K562 (cell line): ENCODE results near the gene DOCK6.

Experiments
- SMC3 ChIP-seq: conservative IDR thresholded peaks from 2 replicates; pipeline ENCODE4 v1.6.1; 2011; ENCODE audit warnings: low read depth, low read length, improper control_type of control experiment; ENCODE audit not compliant: insufficient read depth
- USF1 ChIP-seq: sonication (generic); formaldehyde crosslinking; IDR thresholded peaks from 2 replicates; pipeline ENCODE4 v1.9.0; 2022; ENCODE audit warnings: mild to moderate bottlenecking, missing genetic modification reagents
- TF ChIP-seq, protein P1 (sequence below), 3 experiments: IDR thresholded peaks in 2 of 3; conservative IDR thresholded peaks in 1 of 3; 2 replicates each; pipeline ENCODE4 v1.5.1; 2011 to 2012; ENCODE audit warnings: low read length in 3 of 3, mild to moderate bottlenecking in 3 of 3, control low read depth in 2 of 3, improper control_type of control experiment in 1 of 3, inconsistent platforms in 1 of 3, low read depth in 1 of 3, mixed read lengths in 1 of 3, moderate library complexity in 1 of 3; ENCODE audit not compliant: insufficient read depth in 2 of 3
- TF ChIP-seq, protein P2 (sequence below): fragments of 450-650 bp; formaldehyde crosslinking; IDR thresholded peaks from 2 replicates; pipeline ENCODE4 v1.4.0; 2020; ENCODE audit warnings: mild to moderate bottlenecking, moderate library complexity

DNA sequence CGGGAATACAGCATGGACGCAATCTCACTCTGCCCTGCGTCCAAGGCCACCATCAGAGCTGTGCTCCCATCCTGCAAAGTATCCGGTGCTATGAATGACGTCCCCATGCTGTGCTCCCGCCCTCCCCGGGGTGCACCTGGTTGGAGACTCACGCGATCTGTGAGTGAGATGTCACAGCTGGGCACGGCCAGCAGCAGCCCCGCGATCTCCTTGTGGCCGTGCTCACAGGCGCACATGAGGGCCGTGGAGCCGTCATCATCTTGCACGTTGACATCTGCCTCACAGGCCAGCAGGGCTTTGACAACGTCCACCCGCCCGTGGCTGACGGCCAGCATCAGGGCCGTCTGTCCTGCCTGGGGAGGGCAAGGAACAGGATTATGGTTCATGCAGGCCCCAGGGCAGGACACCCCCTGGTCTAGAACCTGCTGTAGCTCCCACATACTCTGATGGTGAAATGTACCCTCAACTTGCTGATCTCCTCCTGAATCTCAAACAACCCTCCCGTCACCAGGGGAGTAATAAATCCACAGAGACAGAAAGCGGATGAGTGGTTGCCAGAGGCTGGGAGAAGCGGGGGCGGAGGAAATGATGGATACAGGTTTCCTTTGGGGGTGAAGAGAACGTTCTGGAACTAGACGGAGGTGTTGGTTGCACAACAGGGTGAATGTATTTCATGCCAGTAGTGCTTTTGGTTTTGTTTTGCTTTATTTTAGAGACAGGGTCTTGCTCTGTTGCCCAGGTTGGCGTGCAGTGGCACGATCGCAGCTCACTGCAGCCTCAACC is 92.2 kb downstream of the DOCK6 start:
- TF ChIP-seq, protein P1, sequence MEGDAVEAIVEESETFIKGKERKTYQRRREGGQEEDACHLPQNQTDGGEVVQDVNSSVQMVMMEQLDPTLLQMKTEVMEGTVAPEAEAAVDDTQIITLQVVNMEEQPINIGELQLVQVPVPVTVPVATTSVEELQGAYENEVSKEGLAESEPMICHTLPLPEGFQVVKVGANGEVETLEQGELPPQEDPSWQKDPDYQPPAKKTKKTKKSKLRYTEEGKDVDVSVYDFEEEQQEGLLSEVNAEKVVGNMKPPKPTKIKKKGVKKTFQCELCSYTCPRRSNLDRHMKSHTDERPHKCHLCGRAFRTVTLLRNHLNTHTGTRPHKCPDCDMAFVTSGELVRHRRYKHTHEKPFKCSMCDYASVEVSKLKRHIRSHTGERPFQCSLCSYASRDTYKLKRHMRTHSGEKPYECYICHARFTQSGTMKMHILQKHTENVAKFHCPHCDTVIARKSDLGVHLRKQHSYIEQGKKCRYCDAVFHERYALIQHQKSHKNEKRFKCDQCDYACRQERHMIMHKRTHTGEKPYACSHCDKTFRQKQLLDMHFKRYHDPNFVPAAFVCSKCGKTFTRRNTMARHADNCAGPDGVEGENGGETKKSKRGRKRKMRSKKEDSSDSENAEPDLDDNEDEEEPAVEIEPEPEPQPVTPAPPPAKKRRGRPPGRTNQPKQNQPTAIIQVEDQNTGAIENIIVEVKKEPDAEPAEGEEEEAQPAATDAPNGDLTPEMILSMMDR (IDR thresholded peaks at IDR 0.05 in 2 of 3, conservative IDR thresholded peaks at IDR 0.05 in 1 of 3; ENCODE audit: insufficient read depth in 2 of 3, low read depth in 1 of 3, low read length in 3 of 3) = no peak
- TF ChIP-seq USF1 = no peak
- TF ChIP-seq SMC3 = no peak
- TF ChIP-seq, protein P2, sequence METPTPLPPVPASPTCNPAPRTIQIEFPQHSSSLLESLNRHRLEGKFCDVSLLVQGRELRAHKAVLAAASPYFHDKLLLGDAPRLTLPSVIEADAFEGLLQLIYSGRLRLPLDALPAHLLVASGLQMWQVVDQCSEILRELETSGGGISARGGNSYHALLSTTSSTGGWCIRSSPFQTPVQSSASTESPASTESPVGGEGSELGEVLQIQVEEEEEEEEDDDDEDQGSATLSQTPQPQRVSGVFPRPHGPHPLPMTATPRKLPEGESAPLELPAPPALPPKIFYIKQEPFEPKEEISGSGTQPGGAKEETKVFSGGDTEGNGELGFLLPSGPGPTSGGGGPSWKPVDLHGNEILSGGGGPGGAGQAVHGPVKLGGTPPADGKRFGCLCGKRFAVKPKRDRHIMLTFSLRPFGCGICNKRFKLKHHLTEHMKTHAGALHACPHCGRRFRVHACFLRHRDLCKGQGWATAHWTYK = no peak
